ENCODE measurements around the gene IFFO2. TPM values are rescaled to one million over a fixed set of nuclear protein-coding genes. Genes with fewer than 3 reads are reported as not detected.

Gene IFFO2
- polyA plus RNA-seq, 1 of the 3 experiments (the other 2 are of a cell fraction), result 10.5 TPM

DNA sequence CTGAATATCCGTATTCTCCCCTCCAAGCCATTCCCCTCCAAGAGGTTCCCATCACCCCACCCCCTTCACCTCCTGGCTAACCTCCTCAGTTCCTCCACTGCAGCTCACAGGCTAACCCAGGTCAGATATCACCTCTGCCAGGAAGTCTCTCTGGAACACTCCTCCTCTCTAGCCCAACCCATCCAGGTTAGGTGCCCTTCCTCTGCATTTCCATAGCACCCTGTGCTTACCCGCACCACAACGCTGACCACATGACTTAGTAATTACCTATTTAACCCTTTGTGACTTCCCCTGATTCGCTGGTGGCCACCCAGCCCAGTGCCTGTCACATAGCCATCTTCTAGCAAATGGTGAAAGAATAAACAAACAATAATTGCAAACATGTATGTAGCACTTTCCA is 49.5 kb upstream of the IFFO2 start (continued):
- TF ChIP-seq, protein P1, sequence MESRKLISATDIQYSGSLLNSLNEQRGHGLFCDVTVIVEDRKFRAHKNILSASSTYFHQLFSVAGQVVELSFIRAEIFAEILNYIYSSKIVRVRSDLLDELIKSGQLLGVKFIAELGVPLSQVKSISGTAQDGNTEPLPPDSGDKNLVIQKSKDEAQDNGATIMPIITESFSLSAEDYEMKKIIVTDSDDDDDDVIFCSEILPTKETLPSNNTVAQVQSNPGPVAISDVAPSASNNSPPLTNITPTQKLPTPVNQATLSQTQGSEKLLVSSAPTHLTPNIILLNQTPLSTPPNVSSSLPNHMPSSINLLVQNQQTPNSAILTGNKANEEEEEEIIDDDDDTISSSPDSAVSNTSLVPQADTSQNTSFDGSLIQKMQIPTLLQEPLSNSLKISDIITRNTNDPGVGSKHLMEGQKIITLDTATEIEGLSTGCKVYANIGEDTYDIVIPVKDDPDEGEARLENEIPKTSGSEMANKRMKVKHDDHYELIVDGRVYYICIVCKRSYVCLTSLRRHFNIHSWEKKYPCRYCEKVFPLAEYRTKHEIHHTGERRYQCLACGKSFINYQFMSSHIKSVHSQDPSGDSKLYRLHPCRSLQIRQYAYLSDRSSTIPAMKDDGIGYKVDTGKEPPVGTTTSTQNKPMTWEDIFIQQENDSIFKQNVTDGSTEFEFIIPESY (IDR thresholded peaks at IDR 0.05; ENCODE audit: borderline replicate concordance, low read depth), result no peak
- TF ChIP-seq, protein P2, sequence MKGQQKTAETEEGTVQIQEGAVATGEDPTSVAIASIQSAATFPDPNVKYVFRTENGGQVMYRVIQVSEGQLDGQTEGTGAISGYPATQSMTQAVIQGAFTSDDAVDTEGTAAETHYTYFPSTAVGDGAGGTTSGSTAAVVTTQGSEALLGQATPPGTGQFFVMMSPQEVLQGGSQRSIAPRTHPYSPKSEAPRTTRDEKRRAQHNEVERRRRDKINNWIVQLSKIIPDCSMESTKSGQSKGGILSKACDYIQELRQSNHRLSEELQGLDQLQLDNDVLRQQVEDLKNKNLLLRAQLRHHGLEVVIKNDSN (IDR thresholded peaks at IDR 0.05; ENCODE audit: borderline replicate concordance, low read depth), result no peak
- TF ChIP-seq EZH2phosphoT487 (IDR thresholded peaks at IDR 0.05; ENCODE audit: borderline replicate concordance, low read depth), result no peak

DNA sequence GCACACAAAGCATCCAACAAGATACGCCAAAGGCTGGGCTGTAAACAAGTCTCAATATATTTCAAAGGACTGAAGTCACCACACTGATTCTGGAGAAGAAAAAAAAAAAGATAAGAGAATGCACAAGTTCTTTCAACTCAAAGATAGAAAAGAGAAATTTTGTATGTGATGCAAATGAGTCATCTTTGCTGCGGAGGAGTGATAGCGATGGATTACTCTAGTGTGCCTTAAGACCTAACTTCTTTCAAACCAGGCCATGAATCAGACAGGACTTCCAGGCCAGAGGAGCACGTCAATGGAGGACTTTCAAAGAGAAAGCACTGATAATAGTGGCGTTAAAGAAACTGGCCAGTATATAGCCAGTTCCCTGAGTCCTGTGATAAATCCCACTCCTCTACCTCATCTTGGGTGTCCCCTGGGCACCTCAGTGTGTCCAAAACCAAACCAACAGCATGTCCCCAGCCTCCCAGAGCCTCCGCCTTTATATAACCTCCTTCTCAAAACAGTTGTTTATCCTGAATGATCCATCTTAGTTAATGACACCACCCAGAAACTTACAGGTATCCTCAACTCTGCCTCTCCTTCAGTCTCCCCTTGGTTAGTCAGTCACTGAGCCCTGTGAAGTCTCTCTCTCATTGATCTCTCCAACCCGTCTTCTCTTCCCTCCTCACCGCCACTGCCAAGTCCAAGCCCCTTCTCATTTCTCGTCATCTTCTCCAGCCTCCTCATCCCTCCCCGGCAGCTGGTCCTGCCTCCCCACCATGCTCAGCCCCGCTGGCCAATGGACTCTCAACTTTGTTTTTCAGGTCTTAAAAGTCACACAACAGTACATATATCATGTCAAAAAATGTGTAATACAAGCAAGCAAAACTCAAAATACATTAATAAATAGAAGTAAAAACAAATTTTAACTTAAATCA is 47.2 kb upstream of the IFFO2 start:
- peaks cover 11% of the 10 kb centered on the region for H3K9me3 ChIP-seq
- no peak for DNase-seq
- no peak overlapping the region for H3K4me3 ChIP-seq (ENCODE audit: low read depth in 2 of 2, low read length in 1 of 2)
- CTCF ChIA-PET, result no interaction called here
- peaks cover 0 to 14% of the 10 kb centered on the region in 2 experiments; a peak in 1 of 4 replicates for H3K4me1 ChIP-seq (ENCODE audit: control insufficient read depth in 1 of 2, insufficient read depth in 2 of 2, low read depth in 1 of 2, low read length in 1 of 2)
- H3K9me2 ChIP-seq, result no peaks in the 10 kb centered on the region
- H3K4me2 ChIP-seq, result no peak overlapping the region
- peaks cover 3% of the 10 kb centered on the region for H3F3A ChIP-seq (replicated peaks; ENCODE audit: insufficient read depth)
- no peaks in the 10 kb centered on the region for H3K36me3 ChIP-seq (replicated peaks in 1 of 2; ENCODE audit: control insufficient read depth in 1 of 2, insufficient read depth in 2 of 2, low read length in 1 of 2)
- no peak overlapping the region for H3K27ac ChIP-seq (ENCODE audit: low read depth in 2 of 2, low read length in 1 of 2)
- H3K79me2 ChIP-seq (ENCODE audit: insufficient read depth), result no peaks in the 10 kb centered on the region
- H2AFZ ChIP-seq (ENCODE audit: low read depth), result no peak overlapping the region
- no peaks in the 10 kb centered on the region for H4K20me1 ChIP-seq (ENCODE audit: insufficient read depth)
- no peaks in the 10 kb centered on the region for H3K27me3 ChIP-seq (ENCODE audit: insufficient read depth)
- WGBS (ENCODE audit: low lambda C conversion rate), result 69% methylated on average over 11 of the region's 11 CpGs
- H3K9ac ChIP-seq, result no peak overlapping the region
- POLR2A ChIA-PET, result no interaction called here
- no peak for TF ChIP-seq SMC3 (IDR thresholded peaks at IDR 0.05; ENCODE audit: low read depth, low read length)
- TF ChIP-seq TEAD4 (IDR thresholded peaks at IDR 0.05; ENCODE audit: borderline replicate concordance, insufficient read depth), result no peak
- TF ChIP-seq, protein P1 (IDR thresholded peaks at IDR 0.05; ENCODE audit: borderline replicate concordance, low read depth), result no peak
- TF ChIP-seq RXRA (IDR thresholded peaks at IDR 0.05; ENCODE audit: borderline replicate concordance, low read depth), result no peak
- TF ChIP-seq, protein P2 (IDR thresholded peaks at IDR 0.05; ENCODE audit: borderline replicate concordance, low read depth), result no peak
- TF ChIP-seq FOXM1 (IDR thresholded peaks at IDR 0.05; ENCODE audit: low read depth), result no peak
- TF ChIP-seq GABPA (IDR thresholded peaks at IDR 0.05; ENCODE audit: low read depth), result no peak
- no peak for TF ChIP-seq RCOR1 (IDR thresholded peaks at IDR 0.05; ENCODE audit: low read length)
- TF ChIP-seq, protein P3, sequence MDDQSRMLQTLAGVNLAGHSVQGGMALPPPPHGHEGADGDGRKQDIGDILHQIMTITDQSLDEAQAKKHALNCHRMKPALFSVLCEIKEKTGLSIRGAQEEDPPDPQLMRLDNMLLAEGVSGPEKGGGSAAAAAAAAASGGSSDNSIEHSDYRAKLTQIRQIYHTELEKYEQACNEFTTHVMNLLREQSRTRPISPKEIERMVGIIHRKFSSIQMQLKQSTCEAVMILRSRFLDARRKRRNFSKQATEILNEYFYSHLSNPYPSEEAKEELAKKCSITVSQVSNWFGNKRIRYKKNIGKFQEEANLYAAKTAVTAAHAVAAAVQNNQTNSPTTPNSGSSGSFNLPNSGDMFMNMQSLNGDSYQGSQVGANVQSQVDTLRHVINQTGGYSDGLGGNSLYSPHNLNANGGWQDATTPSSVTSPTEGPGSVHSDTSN (IDR thresholded peaks at IDR 0.05), result no peak
- TF ChIP-seq GATA2 (CRISPR knock-in tag; IDR thresholded peaks at IDR 0.05), result no peak
- TF ChIP-seq NFIC (IDR thresholded peaks at IDR 0.05; ENCODE audit: borderline replicate concordance), result no peak
- TF ChIP-seq NRF1 (IDR thresholded peaks at IDR 0.05; ENCODE audit: low read depth, low read length), result no peak
- no peak for TF ChIP-seq ELF1 (IDR thresholded peaks at IDR 0.05)
- TF ChIP-seq, protein P4, sequence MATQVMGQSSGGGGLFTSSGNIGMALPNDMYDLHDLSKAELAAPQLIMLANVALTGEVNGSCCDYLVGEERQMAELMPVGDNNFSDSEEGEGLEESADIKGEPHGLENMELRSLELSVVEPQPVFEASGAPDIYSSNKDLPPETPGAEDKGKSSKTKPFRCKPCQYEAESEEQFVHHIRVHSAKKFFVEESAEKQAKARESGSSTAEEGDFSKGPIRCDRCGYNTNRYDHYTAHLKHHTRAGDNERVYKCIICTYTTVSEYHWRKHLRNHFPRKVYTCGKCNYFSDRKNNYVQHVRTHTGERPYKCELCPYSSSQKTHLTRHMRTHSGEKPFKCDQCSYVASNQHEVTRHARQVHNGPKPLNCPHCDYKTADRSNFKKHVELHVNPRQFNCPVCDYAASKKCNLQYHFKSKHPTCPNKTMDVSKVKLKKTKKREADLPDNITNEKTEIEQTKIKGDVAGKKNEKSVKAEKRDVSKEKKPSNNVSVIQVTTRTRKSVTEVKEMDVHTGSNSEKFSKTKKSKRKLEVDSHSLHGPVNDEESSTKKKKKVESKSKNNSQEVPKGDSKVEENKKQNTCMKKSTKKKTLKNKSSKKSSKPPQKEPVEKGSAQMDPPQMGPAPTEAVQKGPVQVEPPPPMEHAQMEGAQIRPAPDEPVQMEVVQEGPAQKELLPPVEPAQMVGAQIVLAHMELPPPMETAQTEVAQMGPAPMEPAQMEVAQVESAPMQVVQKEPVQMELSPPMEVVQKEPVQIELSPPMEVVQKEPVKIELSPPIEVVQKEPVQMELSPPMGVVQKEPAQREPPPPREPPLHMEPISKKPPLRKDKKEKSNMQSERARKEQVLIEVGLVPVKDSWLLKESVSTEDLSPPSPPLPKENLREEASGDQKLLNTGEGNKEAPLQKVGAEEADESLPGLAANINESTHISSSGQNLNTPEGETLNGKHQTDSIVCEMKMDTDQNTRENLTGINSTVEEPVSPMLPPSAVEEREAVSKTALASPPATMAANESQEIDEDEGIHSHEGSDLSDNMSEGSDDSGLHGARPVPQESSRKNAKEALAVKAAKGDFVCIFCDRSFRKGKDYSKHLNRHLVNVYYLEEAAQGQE (IDR thresholded peaks at IDR 0.05; ENCODE audit: low read depth, low read length), result no peak
- no peak for TF ChIP-seq JUND (IDR thresholded peaks at IDR 0.05)
- no peak for TF ChIP-seq RFX5 (IDR thresholded peaks at IDR 0.05; ENCODE audit: low read length)

Data from SK-N-SH (cell line).